ENCODE results near the gene ABLIM2. TPM values are rescaled to one million over a fixed set of nuclear protein-coding genes. Genes with fewer than 3 reads are reported as not detected.

The ABLIM2 gene
- total and polyA plus RNA-seq, 2 of the 8 experiments (the other 6 are each of a cell fraction or from before 2014, with no cell fraction given): 2.8 to 3.0 TPM

- H3K4ac ChIP-seq (replicated peaks; ENCODE audit: insufficient read length, low read depth, low read length): peak overlapping the region; percentile 40
- FAIRE-seq (no peak), DNase-seq (ENCODE audit: low read depth in 1 of 2, low spot score in 2 of 2) (no peak)
- CTCF ChIA-PET (ENCODE audit: partially characterized antibody): interaction anchor here (0.9 to 2.2 kb wide), 2 partner anchors 19 to 51 kb away, joined by 3 to 9 read pairs; no protein-coding TSS in a partner anchor
- H2BK12ac ChIP-seq (ENCODE audit: low read depth, low read length): peak overlapping the region; percentile 70; the same call in 1 of the 2 replicates
- POLR2A ChIA-PET (ENCODE audit: partially characterized antibody): interaction anchor here (1.4 kb wide), 1 partner anchor 11 kb away, joined by 3 read pairs; no protein-coding TSS in a partner anchor
- TF ChIP-seq RBBP5 (IDR thresholded peaks at IDR 0.05; ENCODE audit: borderline replicate concordance, low read depth, low read length) (no peak), KDM1A (IDR thresholded peaks at IDR 0.05; ENCODE audit: borderline replicate concordance, low read length) (no peak)
- H3K23me2 ChIP-seq (ENCODE audit: low read depth, low read length): no peaks in the 10 kb centered on the region
- WGBS, 2 experiments (ENCODE audit: extremely low coverage in 1 of 2, insufficient coverage in 1 of 2, insufficient read length in 1 of 2, insufficient replicate concordance in 2 of 2, low coverage in 1 of 2, low lambda C conversion rate in 2 of 2, missing lambda C conversion rate in 1 of 2): 65% methylated on average over 21 of the region's 21 CpGs; no CpG with 5 or more reads in 1 of the 2 experiments
- no peak overlapping the region for H3K9ac ChIP-seq (replicated peaks in 1 of 4; ENCODE audit: extremely low read depth in 1 of 4, low read depth in 3 of 4, low read length in 3 of 4)
- no peak overlapping the region for H2BK120ac ChIP-seq (replicated peaks; ENCODE audit: low read depth, low read length)
- no peaks in the 10 kb centered on the region for H3K27me3 ChIP-seq (replicated peaks in 1 of 4; ENCODE audit: control insufficient read depth in 3 of 4, extremely low read depth in 1 of 4, insufficient read depth in 3 of 4, low read length in 3 of 4)
- 0 out of 2 replicates have a peak overlapping the region, but pooled peaks have one; percentile 45 for H2AK5ac ChIP-seq (ENCODE audit: low read depth, low read length)
- H2AFZ ChIP-seq (ENCODE audit: low read length): no peak overlapping the region
- 0 out of 4 replicates have a peak overlapping the region, but pooled peaks of 1 of the 2 experiments have one; percentile 28 for H3K4me2 ChIP-seq (ENCODE audit: insufficient read depth in 1 of 2, low read depth in 2 of 2, low read length in 2 of 2)
- no peak overlapping the region for H3K56ac ChIP-seq (replicated peaks; ENCODE audit: insufficient read length, low read depth, low read length)
- H2BK15ac ChIP-seq (ENCODE audit: low read length): peak overlapping the region; percentile 73
- H3K79me1 ChIP-seq (ENCODE audit: low read depth, low read length): no peaks in the 10 kb centered on the region
- H3K18ac ChIP-seq (ENCODE audit: extremely low read depth, low read length): peak overlapping the region; percentile 2; the same call in 1 of the 2 replicates
- no peak overlapping the region for H3K23ac ChIP-seq (ENCODE audit: insufficient read length)
- H4K20me1 ChIP-seq (replicated peaks in 1 of 2; ENCODE audit: control insufficient read depth in 1 of 2, insufficient read depth in 2 of 2, low read length in 2 of 2): no peaks in the 10 kb centered on the region
- no peak overlapping the region for H3K14ac ChIP-seq (ENCODE audit: insufficient read length)
- H2BK20ac ChIP-seq (ENCODE audit: low read length): 0 out of 2 replicates have a peak overlapping the region, but pooled peaks have one; percentile 48
- H4K91ac ChIP-seq (replicated peaks; ENCODE audit: insufficient read length, low read length): peak overlapping the region; percentile 25
- no peaks in the 10 kb centered on the region for H3K79me2 ChIP-seq (ENCODE audit: control insufficient read depth in 1 of 2, insufficient read depth in 2 of 2, low read length in 2 of 2)
- H4K5ac ChIP-seq (ENCODE audit: insufficient read length, low read depth, low read length): no peak overlapping the region
- H3K36me3 ChIP-seq (ENCODE audit: control insufficient read depth in 2 of 4, insufficient read depth in 4 of 4, low read length in 3 of 4): no peaks in the 10 kb centered on the region
- H3K4me3 ChIP-seq (ENCODE audit: extremely low read depth in 1 of 4, insufficient read depth in 2 of 4, low read depth in 3 of 4, low read length in 4 of 4): no peak overlapping the region
- peaks cover 4 to 23% (median 16%) of the 10 kb centered on the region in 4 experiments for H3K4me1 ChIP-seq (replicated peaks in 1 of 4; ENCODE audit: control insufficient read depth in 3 of 4, insufficient read depth in 4 of 4, low read length in 3 of 4)
- no peak overlapping the region; the same call in 1 of the 2 replicates for H4K8ac ChIP-seq (ENCODE audit: extremely low read depth, insufficient read depth, low read length)
- 0 out of 4 replicates have a peak, but pooled peaks cover 0 to 4% of the 10 kb centered on the region in 2 experiments for H3K9me3 ChIP-seq (ENCODE audit: insufficient read depth in 2 of 2, low read depth in 1 of 2, low read length in 1 of 2)
- H2BK5ac ChIP-seq (ENCODE audit: low read depth, low read length): 0 out of 2 replicates have a peak overlapping the region, but pooled peaks have one; percentile 49
- no peak overlapping the region; the same call in 1 of the 2 replicates for H3K27ac ChIP-seq (ENCODE audit: low read depth, low read length)
Measured at GRCh38 chr4:8103421-8104390, 54.9 kb downstream of the ABLIM2 start.

All from H1 (cell line).